SH-SY5Y (cell line): ENCODE data around the gene IFIT2.

ENCODE experiments used
- GATA2 ChIP-seq: IDR thresholded peaks from 2 replicates; pipeline ENCODE4 v1.6.1; 2011; ENCODE audit warnings: mild to moderate bottlenecking, low read depth, low read length
- GATA3 ChIP-seq: IDR thresholded peaks from 2 replicates; pipeline ENCODE4 v1.6.1; 2011; ENCODE audit warnings: low read depth, mild to moderate bottlenecking, low read length, moderate library complexity

DNA sequence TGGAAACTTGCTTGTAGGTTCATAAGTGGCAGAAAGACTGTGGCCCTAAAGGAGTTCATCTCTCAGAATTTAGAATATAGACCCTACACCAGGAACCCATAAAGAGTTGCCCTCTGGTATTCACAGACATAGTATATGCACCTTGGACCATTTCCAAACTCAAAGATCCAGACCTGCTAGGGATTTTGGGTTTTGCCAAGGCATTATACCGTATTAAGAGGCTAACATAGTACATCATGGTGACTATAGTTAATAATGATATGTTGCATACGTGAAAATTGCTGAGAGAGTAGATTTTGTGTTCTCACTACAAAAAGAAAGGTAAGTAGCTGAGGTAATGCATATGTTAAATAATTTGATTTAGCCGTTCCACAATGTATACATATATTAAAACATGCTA, 39.8 kb downstream of the IFIT2 start:
- no peak for TF ChIP-seq GATA2
- TF ChIP-seq GATA3: no peak
